ENCODE data around the gene DAP. TPM values are rescaled to one million over a fixed set of nuclear protein-coding genes. Genes with fewer than 3 reads are reported as not detected.
"Not testable (repeated sequence)": the region's sequence is repeated elsewhere in the genome, so short reads cannot be mapped to it uniquely, and the experiment has no call there.

The DAP gene
- total RNA-seq, 1 donor from 2014 or later: 25.8 TPM

- TF ChIP-seq CTCF (conservative IDR thresholded peaks at IDR 0.05; ENCODE audit: low read depth, low read length): no peak
- no peak overlapping the region for H3K4me3 ChIP-seq (ENCODE audit: low read depth, low read length)
- peak; percentile 32 for DNase-seq (ENCODE audit: low read depth)
These were observed 128.8 kb downstream of the DAP start for GRCh38 chr5:10632110-10632761.

DNA sequence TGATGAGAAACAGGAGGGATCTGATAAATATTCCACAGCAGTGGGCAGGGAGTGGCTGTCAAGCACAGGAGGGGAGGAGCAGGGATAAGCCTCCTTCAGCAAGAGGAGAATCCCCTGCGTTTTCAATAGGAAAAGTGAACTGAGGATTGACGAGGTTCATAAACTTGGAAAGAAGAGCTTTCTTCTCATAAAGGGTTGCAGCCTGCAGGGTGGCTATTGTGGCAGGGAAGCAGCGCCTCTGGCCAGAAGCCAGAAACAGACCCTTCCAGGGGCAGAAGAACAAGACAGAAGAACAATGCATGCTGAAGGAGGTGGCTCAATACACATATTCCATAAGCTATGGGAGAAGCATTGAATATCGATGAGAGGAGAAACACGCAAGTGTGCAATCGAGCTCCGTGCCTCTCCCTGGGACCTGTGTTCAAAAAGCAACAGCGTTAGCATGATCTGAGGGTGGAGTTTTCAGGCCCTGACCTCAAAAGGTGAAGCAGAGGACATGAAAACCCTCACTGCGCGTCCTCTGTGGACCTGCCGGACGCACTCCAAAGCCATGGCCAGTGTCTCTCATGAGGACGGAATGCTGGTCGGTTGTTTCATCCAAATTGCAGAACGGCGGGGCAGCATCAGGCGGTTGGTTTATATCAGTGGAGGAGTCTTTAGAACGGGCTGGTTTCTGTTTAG lies 129.6 kb downstream of the DAP start:
- H3K4me3 ChIP-seq (ENCODE audit: low read depth, low read length): no peak overlapping the region
- TF ChIP-seq CTCF (conservative IDR thresholded peaks at IDR 0.05; ENCODE audit: low read depth, low read length): no peak
- no peak for DNase-seq (ENCODE audit: low read depth)

- not testable (repeated sequence) for H3K4me3 ChIP-seq (ENCODE audit: low read depth, low read length); DNase-seq (ENCODE audit: low read depth)
These were observed 130.3 kb downstream of the DAP start for GRCh38 chr5:10630744-10631143.

DNA sequence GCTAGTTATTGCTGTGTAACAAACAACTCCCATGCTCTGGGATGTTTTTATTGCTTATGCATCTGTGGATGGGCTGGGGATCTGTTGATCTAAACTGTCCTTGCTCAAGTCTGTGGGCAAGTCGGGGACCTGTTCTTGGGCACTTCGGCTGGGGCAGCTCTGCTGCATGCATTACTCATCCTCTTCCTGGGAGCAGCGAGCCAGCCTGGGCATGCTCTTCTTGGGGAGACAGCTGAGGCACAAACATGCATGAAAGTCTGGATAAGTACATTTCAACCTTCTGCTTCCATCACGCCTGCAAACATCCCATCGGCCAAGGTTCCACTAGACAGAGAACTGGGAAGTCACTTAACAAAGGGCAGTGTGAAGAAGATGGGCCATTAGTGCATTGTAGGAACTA lies 130.9 kb downstream of the DAP start:
- no peak for TF ChIP-seq CTCF (conservative IDR thresholded peaks at IDR 0.05; ENCODE audit: low read depth, low read length)
- H3K4me3 ChIP-seq (ENCODE audit: low read depth, low read length): no peak overlapping the region
- no peak for DNase-seq (ENCODE audit: low read depth)

DNA sequence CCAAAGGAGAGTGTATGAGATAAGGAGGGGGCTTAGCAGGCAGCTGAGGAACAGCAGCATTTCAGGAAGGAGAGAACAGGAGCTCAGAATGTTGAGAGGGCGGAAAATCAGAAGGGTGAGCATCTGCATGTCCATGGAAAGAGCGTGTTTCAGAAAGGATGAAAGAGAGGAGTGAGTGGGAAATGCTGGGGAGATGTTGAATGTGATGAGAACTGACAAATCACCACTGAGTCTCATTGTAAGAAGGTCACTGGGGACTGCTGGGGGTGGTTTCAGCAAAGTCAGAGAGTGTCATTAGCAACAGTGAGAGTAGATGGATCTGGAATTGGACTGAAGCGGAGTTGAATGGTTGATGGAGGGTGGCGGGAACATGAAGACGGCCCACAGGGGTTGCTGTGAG lies 131.4 kb downstream of the DAP start:
- H3K4me3 ChIP-seq (ENCODE audit: low read depth, low read length): no peak overlapping the region
- no peak for DNase-seq (ENCODE audit: low read depth)
- TF ChIP-seq CTCF (conservative IDR thresholded peaks at IDR 0.05; ENCODE audit: low read depth, low read length): no peak

Other genes with a start within 250 kb of the DAP start
- gene ANKRD33B, start 197.2 kb downstream of the DAP start, total RNA-seq: 2.3 and 3.9 TPM in 2 replicates

Data from epithelial cell of proximal tubule (primary cell).